Large intestine (tissue), 3 donors: ENCODE results near the gene TAF10. TPM values are rescaled to one million over a fixed set of nuclear protein-coding genes. Genes with fewer than 3 reads are reported as not detected.

Experiments used
- DNase-seq, 2 donors: peaks; one replicate each; pipeline versions ENCODE4 v3.0.0 to v3.0.0-alpha.2; 2013
- H3K27ac ChIP-seq: one replicate; pipeline ENCODE4 v1.5.1; 2013; ENCODE audit warnings: low read length
- H3K27me3 ChIP-seq: 2 replicates; pipeline ENCODE4 v1.6.1; 2013; ENCODE audit warnings: low read length; ENCODE audit not compliant: control insufficient read depth, insufficient read depth
- H3K36me3 ChIP-seq: 2 replicates; pipeline ENCODE4 v1.6.1; 2013; ENCODE audit warnings: low read length; ENCODE audit not compliant: control insufficient read depth, insufficient read depth
- H3K4me1 ChIP-seq: one replicate; pipeline ENCODE4 v1.6.1; 2013; ENCODE audit warnings: low read length; ENCODE audit not compliant: control insufficient read depth, insufficient read depth
- H3K4me3 ChIP-seq: one replicate; pipeline ENCODE4 v1.5.1; 2013; ENCODE audit warnings: low read length
- H3K9me3 ChIP-seq: one replicate; pipeline ENCODE4 v1.6.1; 2013; ENCODE audit warnings: mild to moderate bottlenecking, low read depth, low read length, moderate library complexity; ENCODE audit not compliant: control insufficient read depth
- WGBS: methylation state at CpG from one replicate; pipeline ENCODE4 v1.1.5; 2013; ENCODE audit warnings: low lambda C conversion rate; ENCODE audit not compliant: insufficient coverage; 5-methylcytosine and 5-hydroxymethylcytosine counted together
- polyA plus RNA-seq: library from polyadenylated mRNA; unstranded; fragments of 120-200 nt; gene quantifications from one replicate; pipeline ENCODE4 v1.2.1, GENCODE V29; 2013

TAF10 gene
- polyA plus RNA-seq, 1 donor = 91.0 TPM

- Histone ChIP-seq H3K36me3 (peaks cover 52% of the 10 kb centered on the region), H3K9me3 (no peaks in the 10 kb centered on the region)
- WGBS = no CpG with 5 or more reads among the region's 1 CpG
Observed at GRCh38 chr11:6599449-6599848, 12.6 kb downstream of the TAF10 start.

GRCh38 chr11:6598555-6598954, 13.5 kb downstream of the TAF10 start:
- peak overlapping the region; percentile 50 for H3K27ac ChIP-seq
- WGBS = no CpG with 5 or more reads among the region's 3 CpGs
- no peaks in the 10 kb centered on the region for H3K9me3 ChIP-seq
- H3K4me3 ChIP-seq = no peak overlapping the region
- DNase-seq = peak in 1 of 2 donors; percentile 72
- H3K36me3 ChIP-seq = peaks cover 56% of the 10 kb centered on the region
- no peaks in the 10 kb centered on the region for H3K27me3 ChIP-seq
- peaks cover 29% of the 10 kb centered on the region for H3K4me1 ChIP-seq

More at GRCh38 chr11:6599449-6599848, 12.6 kb downstream of the TAF10 start:
- H3K4me1 ChIP-seq = peaks cover 29% of the 10 kb centered on the region
- no peak for DNase-seq
- H3K27ac ChIP-seq = peak overlapping the region; percentile 64
- H3K4me3 ChIP-seq = no peak overlapping the region
- no peaks in the 10 kb centered on the region for H3K27me3 ChIP-seq

DNA sequence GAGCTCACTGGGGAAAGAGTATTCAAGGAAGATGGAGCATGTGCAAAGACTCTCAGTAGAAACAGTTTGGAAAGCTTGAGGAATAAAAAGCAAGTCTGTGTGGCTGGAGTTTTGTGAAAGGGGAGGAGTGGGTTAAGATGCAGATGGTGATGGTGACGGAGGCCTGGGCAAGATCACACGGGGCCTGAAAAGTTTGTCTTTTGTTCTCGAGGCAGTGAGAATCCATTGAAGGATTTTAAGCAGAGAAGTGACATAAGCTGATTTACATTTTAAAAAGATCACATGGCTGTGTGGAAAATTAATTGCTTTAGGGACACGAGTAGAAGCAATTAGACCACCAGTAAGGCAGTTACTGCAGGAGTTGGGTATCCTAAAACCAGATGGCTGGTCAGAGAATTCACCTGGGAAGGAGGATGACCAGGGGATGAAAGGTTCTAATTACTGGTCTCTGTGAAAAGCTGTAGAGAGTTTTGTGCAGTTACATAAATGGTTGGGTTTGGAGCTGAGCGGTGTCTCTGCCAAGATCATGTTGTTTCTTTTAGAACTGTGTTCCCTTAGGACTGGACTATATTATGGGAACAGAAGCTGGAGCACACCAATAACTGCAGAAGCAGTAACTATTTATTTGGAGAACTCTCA, 15.7 kb downstream of the TAF10 start:
- peaks cover 63% of the 10 kb centered on the region for H3K36me3 ChIP-seq

GRCh38 chr11:6594142-6594768, 17.8 kb downstream of the TAF10 start:
- Histone ChIP-seq H3K27me3 (no peaks in the 10 kb centered on the region), H3K36me3 (peaks cover 42% of the 10 kb centered on the region), H3K9me3 (no peaks in the 10 kb centered on the region), H3K4me1 (peaks cover 9% of the 10 kb centered on the region), H3K4me3 (no peak overlapping the region), H3K27ac (no peak overlapping the region)
- no peak for DNase-seq
- WGBS = no CpG with 5 or more reads among the region's 3 CpGs

More for the DNA sequence above, 15.7 kb downstream of the TAF10 start:
- H3K27me3 ChIP-seq = no peaks in the 10 kb centered on the region
- H3K9me3 ChIP-seq = no peaks in the 10 kb centered on the region
- DNase-seq = no peak
- peaks cover 20% of the 10 kb centered on the region for H3K4me1 ChIP-seq
- WGBS = 100% methylated on average over 1 of the region's 5 CpGs
- H3K27ac ChIP-seq = no peak overlapping the region
- no peak overlapping the region for H3K4me3 ChIP-seq

GRCh38 chr11:6588018-6588417, 24.0 kb downstream of the TAF10 start:
- Histone ChIP-seq H3K4me3 (no peak overlapping the region), H3K27ac (no peak overlapping the region), H3K9me3 (peaks cover 11% of the 10 kb centered on the region), H3K27me3 (no peaks in the 10 kb centered on the region), H3K4me1 (no peaks in the 10 kb centered on the region), H3K36me3 (peaks cover 7% of the 10 kb centered on the region)
- WGBS = 100% methylated on average over 1 of the region's 1 CpG
- DNase-seq = no peak

- Histone ChIP-seq H3K4me1 (no peaks in the 10 kb centered on the region), H3K4me3 (no peak overlapping the region), H3K9me3 (peaks cover 11% of the 10 kb centered on the region), H3K36me3 (peaks cover 5% of the 10 kb centered on the region), H3K27me3 (no peaks in the 10 kb centered on the region), H3K27ac (no peak overlapping the region)
- WGBS = 100% methylated on average over 3 of the region's 11 CpGs
- DNase-seq = no peak
Observed at GRCh38 chr11:6587360-6587953, 24.6 kb downstream of the TAF10 start.

DNA sequence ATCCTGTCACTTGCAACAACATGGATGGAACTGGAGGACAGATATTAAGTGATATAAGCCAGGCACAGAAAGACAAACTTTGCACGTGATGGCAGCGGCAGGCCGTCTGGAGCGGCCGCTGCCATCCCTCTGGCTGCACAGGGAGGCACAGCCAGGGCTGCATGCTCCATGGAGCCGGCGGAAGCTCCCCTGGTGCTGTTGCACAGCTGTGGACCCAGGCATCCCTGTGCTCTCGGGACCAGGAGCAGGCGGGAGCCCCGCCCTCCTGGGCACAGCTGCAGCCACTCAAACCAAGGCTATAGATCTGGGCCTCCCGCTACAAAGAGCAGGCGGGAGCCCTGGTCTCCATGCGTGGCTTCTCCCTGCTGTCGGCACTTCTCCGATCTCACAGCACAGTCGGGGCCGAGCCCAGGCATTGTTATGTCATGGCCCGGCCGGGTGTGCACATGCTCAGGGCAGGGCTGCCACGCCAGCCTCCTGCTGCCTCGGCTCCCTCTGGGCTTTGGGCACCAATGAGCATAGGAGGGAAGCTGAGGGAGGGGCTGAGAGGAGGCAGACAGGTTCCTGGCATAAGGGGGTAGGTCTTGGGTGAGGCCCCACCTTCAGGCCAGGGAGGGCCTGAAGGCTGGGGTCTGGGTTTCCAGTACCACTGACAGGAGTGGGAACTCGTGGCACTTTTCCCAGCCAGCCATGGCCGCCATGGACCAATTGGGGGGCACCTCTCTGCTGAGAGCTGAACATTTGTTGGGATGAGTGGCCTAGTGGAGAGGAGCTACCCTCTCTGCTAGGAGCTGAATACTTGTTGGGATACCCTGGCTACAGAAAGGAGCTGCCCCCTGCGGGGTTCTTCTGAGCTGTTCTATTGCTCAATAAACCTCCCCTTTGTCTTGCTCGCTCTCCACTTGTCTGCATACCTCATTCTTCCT, 25.3 kb downstream of the TAF10 start:
- H3K4me1 ChIP-seq = no peaks in the 10 kb centered on the region
- peaks cover 11% of the 10 kb centered on the region for H3K9me3 ChIP-seq
- no peaks in the 10 kb centered on the region for H3K27me3 ChIP-seq
- H3K4me3 ChIP-seq = no peak overlapping the region
- DNase-seq = no peak
- no CpG with 5 or more reads among the region's 25 CpGs for WGBS
- H3K27ac ChIP-seq = no peak overlapping the region
- H3K36me3 ChIP-seq = no peaks in the 10 kb centered on the region

GRCh38 chr11:6584528-6584927, 27.5 kb downstream of the TAF10 start:
- H3K4me3 ChIP-seq = no peak overlapping the region
- H3K27ac ChIP-seq = no peak overlapping the region
- H3K36me3 ChIP-seq = no peaks in the 10 kb centered on the region
- H3K4me1 ChIP-seq = no peaks in the 10 kb centered on the region
- no peak for DNase-seq
- WGBS = no CpG with 5 or more reads among the region's 4 CpGs
- no peaks in the 10 kb centered on the region for H3K27me3 ChIP-seq
- peaks cover 11% of the 10 kb centered on the region for H3K9me3 ChIP-seq

GRCh38 chr11:6583584-6583983, 28.4 kb downstream of the TAF10 start:
- no peak overlapping the region for H3K4me3 ChIP-seq
- no peaks in the 10 kb centered on the region for H3K27me3 ChIP-seq
- H3K4me1 ChIP-seq = no peaks in the 10 kb centered on the region
- DNase-seq = no peak
- WGBS = no CpG with 5 or more reads among the region's 1 CpG
- H3K36me3 ChIP-seq = no peaks in the 10 kb centered on the region
- peaks cover 11% of the 10 kb centered on the region for H3K9me3 ChIP-seq
- H3K27ac ChIP-seq = no peak overlapping the region

DNA sequence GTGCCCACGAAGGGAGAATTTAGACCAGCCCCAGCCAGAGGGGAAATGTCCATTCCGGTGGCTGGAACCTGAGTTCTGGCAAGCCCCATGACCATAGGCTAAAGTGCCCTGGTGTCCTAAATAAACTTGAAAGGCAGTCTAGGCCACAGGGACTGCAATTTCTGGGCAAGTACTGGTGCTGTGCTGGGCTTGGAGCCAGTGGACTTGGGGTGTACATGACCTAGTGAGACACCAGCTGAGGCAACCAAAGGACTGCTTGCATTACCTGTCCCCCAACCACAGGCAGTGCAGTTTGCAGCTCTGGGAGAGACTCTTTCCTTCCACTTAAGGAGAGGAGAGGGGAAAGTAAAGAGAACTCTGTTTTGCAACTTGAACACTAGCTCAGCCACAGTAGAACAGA, 32.3 kb downstream of the TAF10 start:
- DNase-seq = no peak
- Histone ChIP-seq H3K27me3 (no peaks in the 10 kb centered on the region), H3K27ac (no peak overlapping the region), H3K4me1 (no peaks in the 10 kb centered on the region), H3K9me3 (peaks cover 6% of the 10 kb centered on the region), H3K4me3 (no peak overlapping the region), H3K36me3 (no peaks in the 10 kb centered on the region)
- WGBS = no CpG with 5 or more reads among the region's 2 CpGs
